GM13977 (cell line): Measurements from ENCODE around the gene RANGAP1.
"Not testable (repeated sequence)": the region's sequence is repeated elsewhere in the genome, so short reads cannot be mapped to it uniquely, and the experiment has no call there.

Experiments
- DNase-seq: peaks from one replicate; pipeline ENCODE4 v3.0.0; 2012; ENCODE audit warnings: low spot score
- in situ Hi-C: fragments of 300-500 bp; cut with MboI; formaldehyde crosslinking; loops from one replicate; pipeline ENCODE4 v1.12.0; 2022; ENCODE audit warnings: low sequenced_read_pairs, low pct_unique_long_range_greater_than_20kb, mixed read lengths, inconsistent platforms; ENCODE audit not compliant: unreplicated experiment
- TF ChIP-seq, protein P1 (sequence below): IDR thresholded peaks from 2 replicates; pipeline ENCODE4 v1.5.1; 2012; ENCODE audit warnings: mild to moderate bottlenecking, control low read depth; ENCODE audit not compliant: insufficient read depth; ENCODE audit errors: extremely low read depth, missing control alignments

The RANGAP1 gene

DNA sequence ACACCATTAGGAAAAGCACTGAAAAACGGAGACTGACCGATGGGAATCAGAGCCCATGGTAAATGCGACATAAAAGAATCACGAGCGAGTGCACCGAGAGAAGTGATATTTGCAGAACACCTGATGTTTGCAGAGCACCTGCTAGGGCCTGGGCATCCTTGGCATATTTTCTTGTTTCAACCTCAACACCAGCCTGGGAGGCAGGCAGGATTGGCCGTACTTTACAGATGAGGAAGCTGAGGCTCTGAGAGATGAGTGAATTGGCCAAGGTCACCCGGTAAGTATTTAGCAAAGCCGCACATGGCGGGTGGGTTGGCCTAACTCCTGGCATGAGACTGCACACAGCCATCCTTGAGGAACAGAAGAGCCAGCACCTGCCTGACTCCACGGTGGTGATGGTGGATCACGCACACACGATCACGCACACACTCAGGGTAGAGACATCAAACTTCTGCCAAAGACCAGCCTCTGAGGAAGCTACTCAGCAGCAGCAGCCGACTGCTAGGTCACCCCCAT is 23.7 kb downstream of the RANGAP1 start:
- TF ChIP-seq, protein P1, sequence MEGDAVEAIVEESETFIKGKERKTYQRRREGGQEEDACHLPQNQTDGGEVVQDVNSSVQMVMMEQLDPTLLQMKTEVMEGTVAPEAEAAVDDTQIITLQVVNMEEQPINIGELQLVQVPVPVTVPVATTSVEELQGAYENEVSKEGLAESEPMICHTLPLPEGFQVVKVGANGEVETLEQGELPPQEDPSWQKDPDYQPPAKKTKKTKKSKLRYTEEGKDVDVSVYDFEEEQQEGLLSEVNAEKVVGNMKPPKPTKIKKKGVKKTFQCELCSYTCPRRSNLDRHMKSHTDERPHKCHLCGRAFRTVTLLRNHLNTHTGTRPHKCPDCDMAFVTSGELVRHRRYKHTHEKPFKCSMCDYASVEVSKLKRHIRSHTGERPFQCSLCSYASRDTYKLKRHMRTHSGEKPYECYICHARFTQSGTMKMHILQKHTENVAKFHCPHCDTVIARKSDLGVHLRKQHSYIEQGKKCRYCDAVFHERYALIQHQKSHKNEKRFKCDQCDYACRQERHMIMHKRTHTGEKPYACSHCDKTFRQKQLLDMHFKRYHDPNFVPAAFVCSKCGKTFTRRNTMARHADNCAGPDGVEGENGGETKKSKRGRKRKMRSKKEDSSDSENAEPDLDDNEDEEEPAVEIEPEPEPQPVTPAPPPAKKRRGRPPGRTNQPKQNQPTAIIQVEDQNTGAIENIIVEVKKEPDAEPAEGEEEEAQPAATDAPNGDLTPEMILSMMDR: no peak
- no peak for DNase-seq
- in situ Hi-C loops: no loop called here

DNA sequence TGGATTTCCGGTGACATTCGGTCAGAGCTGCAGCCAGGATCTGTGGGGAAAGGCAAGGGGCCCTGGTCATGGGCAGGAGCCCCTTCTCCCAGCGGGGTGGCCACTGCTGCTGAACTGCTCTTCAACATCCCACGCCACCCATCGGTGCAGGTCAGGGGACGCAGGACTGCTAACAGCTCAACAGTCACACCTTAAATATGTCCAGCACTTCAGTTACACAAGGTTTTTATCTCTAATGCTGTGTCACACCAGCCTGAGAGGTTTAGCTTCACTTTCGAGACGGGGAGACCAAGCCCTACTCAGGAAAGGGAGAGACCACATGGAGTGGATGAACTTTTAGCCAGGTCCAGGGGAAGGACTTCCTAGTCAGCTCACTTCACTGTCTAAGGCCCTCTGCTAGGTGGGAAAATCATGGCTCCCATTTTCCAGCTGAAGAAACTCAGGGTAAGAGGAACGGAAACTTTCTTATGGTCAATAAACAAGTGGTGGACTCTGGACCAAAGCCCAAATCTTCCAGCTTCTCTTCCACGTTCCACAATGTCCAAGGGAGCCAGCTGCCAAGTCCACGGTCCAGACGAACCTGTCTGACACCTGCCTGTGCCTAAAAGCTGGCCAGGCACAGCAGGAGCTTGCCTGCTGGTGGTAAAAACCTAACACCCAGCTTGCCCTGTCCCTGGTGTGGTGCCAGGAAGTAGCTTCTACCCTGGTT is 24.3 kb downstream of the RANGAP1 start:
- in situ Hi-C loops: no loop called here
- TF ChIP-seq, protein P1: no peak
- DNase-seq: no peak

DNA sequence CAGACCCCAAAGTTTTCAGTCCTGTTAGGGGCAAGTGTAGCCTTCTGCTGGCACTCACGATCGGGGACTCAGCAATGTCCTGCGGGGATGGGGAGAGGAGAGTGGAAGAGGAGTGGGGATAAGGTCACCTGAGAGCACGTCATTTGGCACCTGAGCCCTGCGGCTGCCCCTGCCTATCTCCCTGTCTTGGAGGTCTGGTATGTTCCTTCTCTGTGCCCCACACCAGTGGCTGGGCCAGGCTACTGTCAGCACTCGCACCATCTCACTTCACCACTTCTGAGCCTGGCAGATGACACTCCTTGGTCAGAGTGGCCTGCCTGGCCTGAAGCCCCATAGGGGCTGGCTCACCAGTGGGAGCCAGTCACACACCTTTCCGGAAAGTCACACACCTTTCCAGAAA is 25.1 kb downstream of the RANGAP1 start:
- DNase-seq: no peak
- in situ Hi-C loops: no loop called here
- TF ChIP-seq, protein P1: no peak

DNA sequence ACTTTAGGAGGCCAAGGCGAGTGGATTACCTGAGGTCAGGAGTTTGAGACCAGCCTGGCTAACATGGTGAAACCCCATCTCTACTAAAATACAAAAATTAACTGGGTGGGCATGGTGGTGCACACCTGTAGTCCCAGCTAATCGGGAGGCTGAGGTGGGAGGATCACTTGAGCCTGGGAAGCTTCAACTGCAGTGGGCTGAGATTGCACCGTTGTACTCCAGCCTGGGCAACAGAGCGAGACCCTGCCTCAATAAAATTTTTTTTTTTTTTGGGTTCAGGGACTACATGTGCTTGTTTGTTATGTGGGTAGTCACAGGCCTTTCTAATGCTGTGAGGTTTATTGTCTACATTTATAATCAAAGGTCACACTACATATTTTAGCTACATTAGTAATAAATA is 26.2 kb downstream of the RANGAP1 start:
- DNase-seq, in situ Hi-C loops: not testable (repeated sequence)

DNA sequence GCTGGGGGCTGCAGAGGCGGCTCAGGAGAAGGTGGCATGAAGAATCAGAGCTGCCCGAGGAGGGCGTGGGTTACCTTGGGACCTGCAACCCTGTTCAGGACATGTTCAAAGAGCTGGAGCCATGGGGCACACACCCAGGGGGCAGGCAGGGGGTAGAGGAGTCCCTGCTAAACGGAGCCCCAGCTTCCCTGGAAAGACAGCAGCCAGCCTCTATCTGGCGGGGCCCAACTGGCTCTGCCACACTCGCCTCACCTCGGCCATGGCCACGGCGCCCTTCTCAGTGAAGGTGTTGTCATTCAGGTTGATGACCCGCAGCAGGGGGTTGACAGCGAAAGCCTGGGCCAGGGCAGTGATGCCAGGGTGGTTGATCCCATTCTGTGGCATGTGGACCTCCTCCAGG is 28.3 kb downstream of the RANGAP1 start:
- TF ChIP-seq, protein P1: no peak
- in situ Hi-C loops: no loop called here
- DNase-seq: no peak

DNA sequence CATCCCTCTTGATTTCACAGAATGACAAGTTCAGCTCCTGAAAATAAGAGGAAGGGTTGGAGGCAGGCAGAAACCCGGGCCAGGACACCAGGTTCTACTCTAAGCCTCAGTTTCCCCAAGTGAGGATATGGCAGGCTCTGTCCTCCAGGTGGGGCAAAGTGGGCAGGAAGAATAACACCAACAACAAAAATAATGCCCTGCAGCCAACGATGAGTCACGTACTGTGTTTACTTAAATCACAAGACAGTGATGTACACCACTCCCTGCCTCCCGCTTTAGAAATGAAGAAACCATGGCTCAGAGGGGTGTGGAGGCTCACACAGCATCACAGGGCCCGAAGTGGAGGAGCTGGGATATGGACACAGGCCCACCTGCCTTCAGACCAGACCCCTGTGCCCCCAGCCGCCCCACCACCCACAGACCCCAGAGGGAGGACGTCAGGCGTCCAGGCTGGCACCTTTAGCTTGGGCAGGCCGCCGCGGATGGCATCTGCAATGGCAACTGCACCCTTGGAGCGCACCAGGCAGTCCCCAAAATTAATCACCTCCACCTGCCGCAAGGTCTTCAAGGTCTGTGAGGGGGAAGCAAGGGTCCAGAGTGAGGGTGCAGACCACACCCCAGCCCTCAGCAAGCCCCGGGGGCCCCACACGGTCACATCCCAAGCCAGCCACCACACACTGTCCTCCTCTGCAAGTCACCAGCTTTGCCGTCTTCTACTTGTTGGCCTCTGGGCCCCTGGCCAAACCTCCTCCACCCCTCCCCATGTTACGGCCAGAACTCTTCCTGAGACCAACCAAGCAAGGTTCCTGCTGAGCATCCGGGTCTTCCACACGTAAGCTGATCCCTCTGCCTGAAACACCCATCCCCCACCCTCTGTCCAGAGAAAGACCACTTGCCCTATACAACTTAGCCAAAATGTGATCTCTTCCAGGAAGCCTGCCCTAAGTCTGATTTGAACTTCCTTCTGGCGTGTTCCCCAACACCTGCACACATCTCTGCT is 29.4 kb downstream of the RANGAP1 start:
- in situ Hi-C loops: no loop called here
- TF ChIP-seq, protein P1: no peak
- no peak for DNase-seq
